Measurements from ENCODE around the gene KCP.

DNA sequence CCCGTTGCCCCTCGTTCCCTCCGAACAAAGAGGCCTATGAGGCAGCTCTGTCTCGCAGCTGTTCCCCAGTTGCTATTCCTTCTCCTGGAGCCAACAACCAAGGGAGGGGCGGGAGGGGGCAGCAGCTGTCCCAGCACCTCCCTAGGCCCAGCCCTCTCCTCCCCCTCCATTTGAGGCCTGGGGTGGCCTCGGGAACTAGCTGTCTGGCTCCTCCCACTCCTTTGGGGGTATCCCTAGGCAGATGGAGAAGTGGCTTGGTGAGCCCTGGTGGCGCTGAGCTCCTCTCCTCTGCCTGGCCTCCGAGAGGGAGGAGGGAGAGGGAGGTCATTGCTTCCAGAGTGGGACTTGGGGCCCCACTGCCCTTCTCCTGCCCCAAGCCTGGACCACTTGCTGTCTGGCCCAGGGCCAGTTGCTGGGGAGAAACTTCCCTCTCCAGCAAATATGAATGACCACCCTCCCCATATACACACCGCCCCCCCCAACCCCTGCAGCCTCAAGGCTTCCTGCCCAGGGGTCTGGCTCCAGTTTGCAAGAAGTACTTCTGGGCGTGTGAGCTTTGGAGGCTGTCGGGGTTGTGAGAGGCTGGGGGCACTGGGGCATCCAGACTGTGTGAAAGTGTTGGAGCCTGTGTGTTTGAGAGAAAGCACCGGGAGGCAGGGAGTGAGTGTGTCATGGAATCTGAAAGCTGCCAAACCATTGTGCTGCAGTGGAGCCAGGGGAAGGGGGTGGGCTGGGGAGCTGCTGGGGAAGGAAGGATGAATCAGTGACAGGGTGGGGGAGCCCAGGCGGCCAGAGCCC lies 77.2 kb downstream of the KCP start:
- TF ChIP-seq, protein P1, sequence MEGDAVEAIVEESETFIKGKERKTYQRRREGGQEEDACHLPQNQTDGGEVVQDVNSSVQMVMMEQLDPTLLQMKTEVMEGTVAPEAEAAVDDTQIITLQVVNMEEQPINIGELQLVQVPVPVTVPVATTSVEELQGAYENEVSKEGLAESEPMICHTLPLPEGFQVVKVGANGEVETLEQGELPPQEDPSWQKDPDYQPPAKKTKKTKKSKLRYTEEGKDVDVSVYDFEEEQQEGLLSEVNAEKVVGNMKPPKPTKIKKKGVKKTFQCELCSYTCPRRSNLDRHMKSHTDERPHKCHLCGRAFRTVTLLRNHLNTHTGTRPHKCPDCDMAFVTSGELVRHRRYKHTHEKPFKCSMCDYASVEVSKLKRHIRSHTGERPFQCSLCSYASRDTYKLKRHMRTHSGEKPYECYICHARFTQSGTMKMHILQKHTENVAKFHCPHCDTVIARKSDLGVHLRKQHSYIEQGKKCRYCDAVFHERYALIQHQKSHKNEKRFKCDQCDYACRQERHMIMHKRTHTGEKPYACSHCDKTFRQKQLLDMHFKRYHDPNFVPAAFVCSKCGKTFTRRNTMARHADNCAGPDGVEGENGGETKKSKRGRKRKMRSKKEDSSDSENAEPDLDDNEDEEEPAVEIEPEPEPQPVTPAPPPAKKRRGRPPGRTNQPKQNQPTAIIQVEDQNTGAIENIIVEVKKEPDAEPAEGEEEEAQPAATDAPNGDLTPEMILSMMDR (IDR thresholded peaks at IDR 0.05) = no peak
- no peak for TF ChIP-seq POLR2A (IDR thresholded peaks at IDR 0.05)
